Cardiac septum (tissue), 1 donor: Measurements from ENCODE around the gene RASGEF1C. TPM values are rescaled to one million over a fixed set of nuclear protein-coding genes. Genes with fewer than 3 reads are reported as not detected.
A peak's percentile ranks its signal among the peaks of the same experiment; 100 is the strongest.

Source experiments
- DNase-seq: peaks from one replicate; pipeline ENCODE4 v3.0.0-alpha.2; 2020; ENCODE audit warnings: low spot score
- intact Hi-C: fragments of 100-400 bp; cut with DNase I; formaldehyde crosslinking; loops from one replicate; pipeline ENCODE4 v1.14.0; 2022
- total RNA-seq: library from RNA; stranded (reverse); fragmentation: NEBNext Ultra II Directional; extraction: Animal tissue kit (Norgen Biotek cat#: 25700); gene quantifications from one replicate; pipeline ENCODE4 v1.2.1, GENCODE V29; 2021
- donor health status: DM: no; HTN: no; CAD: no.

The RASGEF1C gene
- total RNA-seq, 1 donor from 2014 or later: 0.40 TPM

- intact Hi-C loops: no loop called here
- no peak for DNase-seq
Observed at GRCh38 chr5:180140571-180140970, 68.4 kb downstream of the RASGEF1C start.

- intact Hi-C loops: no loop called here
- DNase-seq: no peak
Observed at GRCh38 chr5:180140079-180140554, 68.9 kb downstream of the RASGEF1C start.

GRCh38 chr5:180139731-180140055 lies 69.3 kb downstream of the RASGEF1C start:
- DNase-seq: no peak
- intact Hi-C loops: no loop called here

GRCh38 chr5:180138976-180139730 lies 69.9 kb downstream of the RASGEF1C start:
- no peak for DNase-seq
- intact Hi-C loops: no loop called here

- no peak for DNase-seq
- intact Hi-C loops: no loop called here
Observed at GRCh38 chr5:180138214-180138975, 70.6 kb downstream of the RASGEF1C start.

- peak; percentile 46 for DNase-seq
- intact Hi-C loops: no loop called here
Observed at GRCh38 chr5:180137401-180138213, 71.4 kb downstream of the RASGEF1C start.

- peak; percentile 50 for DNase-seq
- intact Hi-C loops: no loop called here
Observed at GRCh38 chr5:180136630-180137381, 72.2 kb downstream of the RASGEF1C start.

- DNase-seq: peak; percentile 66
- intact Hi-C loops: no loop called here
Observed at GRCh38 chr5:180135967-180136629, 72.9 kb downstream of the RASGEF1C start.

- intact Hi-C loops: no loop called here
- DNase-seq: peak; percentile 29
Observed at GRCh38 chr5:180135128-180135955, 73.7 kb downstream of the RASGEF1C start.

GRCh38 chr5:180133971-180134508 lies 75.0 kb downstream of the RASGEF1C start:
- intact Hi-C loops: no loop called here
- no peak for DNase-seq

GRCh38 chr5:180133551-180133950 lies 75.5 kb downstream of the RASGEF1C start:
- intact Hi-C loops: no loop called here
- no peak for DNase-seq

- peak; percentile 63 for DNase-seq
- intact Hi-C loops: no loop called here
Observed at GRCh38 chr5:180133060-180133459, 76.0 kb downstream of the RASGEF1C start.

GRCh38 chr5:180130876-180131740 lies 77.9 kb downstream of the RASGEF1C start:
- intact Hi-C loops: no loop called here
- DNase-seq: peak; percentile 68

GRCh38 chr5:180130291-180130869 lies 78.6 kb downstream of the RASGEF1C start:
- intact Hi-C loops: no loop called here
- DNase-seq: peak; percentile 60

- intact Hi-C loops: loop anchor here (5.0 kb wide), 3 partner anchors 78 to 343 kb away; partner anchors contain the start of gene RASGEF1C
- peak; percentile 68 for DNase-seq
Observed at GRCh38 chr5:180129291-180130190, 79.5 kb downstream of the RASGEF1C start.
